ENCODE measurements around the gene PURB.
"Not testable (repeated sequence)": the region's sequence is repeated elsewhere in the genome, so short reads cannot be mapped to it uniquely, and the experiment has no call there.

The PURB gene

DNA sequence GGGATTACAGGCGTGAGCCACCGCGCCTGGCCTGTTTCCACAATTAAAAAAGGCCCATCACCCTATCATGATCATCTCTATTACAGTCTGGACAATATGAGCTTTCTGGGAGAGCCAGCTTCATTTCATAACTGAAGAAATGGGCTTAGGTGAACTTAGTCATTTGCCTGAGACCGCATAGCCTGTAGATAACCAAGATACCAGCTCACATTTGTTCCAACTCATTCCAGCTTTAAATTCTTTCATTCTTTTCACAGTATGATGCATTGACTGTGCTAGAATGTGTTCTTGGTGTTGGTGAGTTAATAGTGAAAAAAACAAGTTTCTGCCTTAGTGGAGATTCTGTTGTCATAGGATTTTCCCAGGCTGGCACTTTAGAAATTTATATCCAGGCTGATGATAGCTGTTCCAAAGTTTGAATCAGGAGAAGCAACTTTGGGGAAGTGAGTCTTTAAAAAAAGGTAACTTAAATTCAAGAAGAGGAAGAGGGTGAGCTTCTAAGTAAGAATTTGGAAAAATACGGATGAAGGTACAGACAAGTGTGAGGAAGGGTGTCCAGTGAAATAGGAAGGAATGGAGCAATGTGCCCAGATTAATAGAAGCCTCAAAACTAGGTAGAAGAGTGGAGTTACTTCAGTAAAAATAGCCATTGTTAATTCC lies 35.3 kb downstream of the PURB start:
- DNase-seq: no peak

DNA sequence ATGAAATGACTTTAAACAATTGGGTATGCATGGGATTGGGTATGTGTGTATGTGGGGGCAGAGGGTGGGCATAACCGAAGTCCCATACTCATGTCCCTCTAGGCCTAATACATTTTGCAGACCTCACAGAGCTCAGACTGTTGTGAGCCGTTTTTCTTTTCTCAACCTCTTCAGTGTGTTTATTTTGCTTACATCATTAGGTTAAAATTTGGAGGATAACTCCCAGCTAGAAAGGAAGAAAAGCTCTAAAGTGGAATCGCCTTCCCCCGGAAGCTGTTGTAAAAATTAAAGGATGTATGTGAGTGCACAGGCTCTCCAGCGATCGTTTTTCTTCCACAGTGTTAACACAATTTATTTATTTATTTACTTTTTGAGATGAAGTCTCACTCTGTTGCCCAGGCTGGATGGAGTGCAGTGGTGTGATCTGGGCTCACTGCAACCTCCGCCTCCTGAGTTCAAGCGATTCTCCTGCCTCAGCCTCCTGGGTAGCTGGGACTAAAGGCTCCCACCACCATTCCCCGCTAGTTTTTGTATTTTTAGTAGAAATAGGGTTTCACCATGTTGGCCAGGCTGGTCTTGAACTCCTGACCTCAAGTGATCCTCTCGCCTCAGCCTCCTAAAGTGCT lies 36.0 kb downstream of the PURB start:
- no peak for DNase-seq

DNA sequence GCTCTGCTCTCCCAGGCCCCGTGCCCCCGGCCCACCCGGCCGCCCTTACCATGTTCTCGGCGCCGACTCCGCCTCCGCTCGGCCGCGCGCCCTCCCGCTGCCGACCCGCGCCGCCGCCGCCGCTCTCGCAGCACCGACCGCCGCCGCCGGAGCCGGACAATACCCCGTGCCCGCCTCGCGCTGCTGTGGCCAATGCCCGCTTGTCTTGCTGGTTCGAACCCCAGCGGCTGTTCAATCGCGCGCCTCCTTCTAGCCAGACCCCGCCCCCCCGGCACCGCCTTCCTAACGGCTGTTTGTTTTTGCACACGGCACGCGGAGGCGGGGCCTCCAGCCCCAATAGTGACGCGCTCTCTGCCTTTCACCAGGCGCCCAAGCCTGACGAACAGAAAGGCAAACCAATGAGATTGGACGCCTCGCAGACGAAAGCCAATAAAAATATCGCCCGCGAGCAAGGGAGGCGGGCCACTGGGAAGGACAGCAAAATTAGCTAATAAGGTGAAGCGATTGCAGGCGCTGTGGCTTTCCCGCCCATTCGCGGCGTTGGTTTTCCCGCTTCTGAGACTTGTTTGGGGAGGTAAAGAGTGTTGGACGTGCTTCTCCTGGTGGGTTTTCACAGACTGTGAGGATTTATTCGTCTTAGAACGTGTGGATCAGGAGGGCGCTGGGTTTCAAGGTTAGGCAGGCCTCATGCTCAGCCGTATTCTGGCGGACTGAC lies 37.3 kb downstream of the PURB start, which contains the start of gene H2AZ2:
Gene H2AZ2 (minus strand): TSS at position 168 of the 715 bp plus-strand sequence. CDS start 116 bp downstream, at position 52.
- peak; percentile 100 for DNase-seq

DNA sequence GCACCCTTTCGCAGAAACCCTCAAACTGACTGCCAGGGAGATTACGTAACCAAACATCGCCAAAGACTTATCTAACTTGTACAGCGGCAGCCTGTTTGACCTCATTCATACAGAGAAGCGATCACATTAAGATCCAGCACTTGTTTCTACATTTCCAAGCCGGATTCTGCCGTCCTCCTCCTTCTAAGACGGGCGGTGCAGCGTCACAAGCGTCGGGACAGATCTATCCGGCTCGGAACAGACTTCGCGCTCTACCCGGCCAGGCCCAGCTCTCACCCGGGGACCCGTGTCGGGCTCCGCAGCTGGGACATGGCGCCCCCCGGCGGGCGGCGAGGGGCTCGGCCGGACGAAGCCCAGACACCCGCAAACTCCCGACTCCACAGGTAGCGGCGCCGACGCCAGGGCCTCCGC lies 37.8 kb downstream of the PURB start:
- DNase-seq: peak; percentile 86

DNA sequence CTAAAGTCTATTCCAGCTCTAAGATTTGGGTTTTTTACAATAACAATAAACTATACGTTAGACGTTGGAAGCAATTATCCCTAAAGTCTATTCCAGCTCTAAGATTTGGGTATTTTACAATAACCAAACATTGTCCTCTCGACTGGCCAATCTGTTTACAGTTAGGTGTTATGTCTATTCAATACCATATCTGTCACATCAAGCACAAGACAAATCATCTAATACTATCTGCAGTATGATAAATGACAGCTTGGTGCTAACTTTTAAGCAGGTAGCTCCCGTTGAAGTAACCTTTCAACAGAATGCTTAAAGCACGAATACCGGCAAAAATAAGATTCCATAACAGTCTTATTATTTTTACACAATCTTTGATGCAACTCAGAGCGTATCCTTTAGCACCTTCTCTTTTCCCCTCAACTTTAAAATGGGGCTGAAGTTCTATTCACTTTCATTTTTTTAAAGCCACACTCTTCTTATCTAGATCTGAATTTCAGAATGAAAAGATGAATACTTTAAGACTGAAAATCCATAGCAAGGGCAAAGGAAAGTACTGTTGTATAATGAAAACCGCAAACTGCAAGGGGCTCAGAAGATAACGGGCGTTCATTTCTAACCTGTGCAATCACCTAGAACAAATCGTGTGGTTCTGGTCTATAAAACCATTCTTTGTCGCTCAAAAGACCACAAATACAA lies 38.4 kb downstream of the PURB start:
- no peak for DNase-seq

DNA sequence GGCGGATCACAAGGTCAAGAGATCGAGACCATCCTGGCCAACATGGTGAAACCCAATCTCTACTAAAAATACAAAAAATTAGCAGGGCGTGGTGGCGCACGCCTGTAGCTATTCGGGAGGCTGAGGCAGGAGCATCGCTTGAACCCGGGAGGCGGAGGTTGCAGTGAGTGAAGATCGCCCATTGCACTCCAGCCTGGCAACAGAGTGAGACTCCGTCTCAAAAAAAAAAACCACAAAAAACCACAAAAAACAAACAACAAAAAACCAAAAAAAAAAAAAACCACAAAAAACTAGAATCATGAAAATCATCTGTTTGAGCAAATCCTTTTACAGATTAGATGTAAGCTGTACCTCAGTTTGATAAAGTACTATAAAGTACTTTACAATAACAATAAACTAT lies 38.9 kb downstream of the PURB start:
- DNase-seq: peak; percentile 37

DNA sequence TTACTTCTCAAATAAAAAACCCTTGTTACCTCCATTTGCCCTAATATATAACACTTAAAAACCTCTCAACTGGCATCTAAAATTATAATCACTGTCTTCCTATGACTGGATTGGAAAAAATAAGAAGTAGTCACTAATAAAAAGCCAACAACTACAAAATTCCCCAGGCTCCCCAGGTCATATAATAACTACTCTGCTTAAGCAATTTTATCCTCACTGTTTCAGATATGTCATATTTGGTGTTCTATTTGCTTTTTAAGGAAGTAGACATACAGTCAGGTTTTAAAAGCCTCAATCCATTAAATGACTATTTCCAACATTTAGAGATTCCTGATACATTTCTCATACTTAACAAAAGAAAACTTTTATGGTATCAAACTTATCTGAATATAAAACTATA lies 39.9 kb downstream of the PURB start:
- no peak for DNase-seq

DNA sequence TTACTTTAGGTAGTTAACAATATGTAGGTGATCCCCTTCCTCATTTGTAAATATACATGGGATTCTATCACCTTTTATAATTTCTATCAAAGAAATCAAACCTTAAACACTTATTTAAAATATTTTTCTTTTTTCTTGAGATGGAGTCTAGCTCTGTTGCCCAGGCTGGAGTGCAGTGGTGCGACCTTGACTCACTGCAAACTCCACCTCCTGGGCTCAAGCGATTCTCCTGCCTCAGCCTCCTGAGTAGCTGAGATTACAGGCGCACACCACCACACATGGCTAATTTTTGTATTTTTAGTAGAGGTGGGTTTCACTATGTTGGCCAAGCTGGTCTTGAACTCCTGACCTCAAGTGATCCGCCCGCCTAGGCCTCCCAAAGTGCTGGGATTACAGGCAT lies 41.9 kb downstream of the PURB start:
- DNase-seq: not testable (repeated sequence)

DNA sequence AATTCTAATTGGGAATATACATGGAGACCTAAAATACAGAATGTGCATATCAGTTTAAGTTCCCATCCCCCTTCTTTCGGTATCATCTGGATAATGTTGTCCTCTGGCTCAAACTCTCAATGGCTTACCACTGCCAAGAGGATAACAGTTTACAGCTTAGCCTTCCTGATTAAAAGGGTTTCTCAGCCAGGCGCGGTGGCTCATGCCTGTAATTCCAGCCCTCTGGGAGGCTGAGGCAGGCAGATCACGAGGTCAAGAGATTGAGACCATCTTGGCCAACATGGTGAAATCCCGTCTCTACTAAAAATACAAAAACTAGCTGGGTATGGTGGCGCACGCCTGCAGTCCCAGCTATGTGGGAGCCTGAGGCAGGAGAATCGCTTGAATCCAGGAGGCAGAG lies 42.7 kb downstream of the PURB start:
- DNase-seq: not testable (repeated sequence)

DNA sequence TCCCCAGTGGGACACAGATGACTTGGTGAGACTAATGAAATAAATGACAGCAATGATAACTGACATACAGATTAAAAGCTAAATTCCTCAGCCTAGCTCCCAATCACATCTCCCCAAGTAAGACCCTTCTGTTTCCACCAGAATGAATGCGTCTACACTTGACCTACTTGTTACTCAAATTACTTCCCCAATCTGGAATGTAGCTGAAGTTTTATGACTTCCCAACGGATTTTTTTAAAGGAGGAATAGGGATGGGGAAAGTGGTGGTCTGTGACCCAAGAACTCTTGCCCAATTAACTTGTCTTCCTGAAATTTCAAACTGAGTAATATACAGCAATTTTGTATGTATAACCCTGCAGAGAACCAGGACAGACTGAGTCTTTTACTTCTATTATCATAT lies 46.6 kb downstream of the PURB start:
- DNase-seq: no peak

DNA sequence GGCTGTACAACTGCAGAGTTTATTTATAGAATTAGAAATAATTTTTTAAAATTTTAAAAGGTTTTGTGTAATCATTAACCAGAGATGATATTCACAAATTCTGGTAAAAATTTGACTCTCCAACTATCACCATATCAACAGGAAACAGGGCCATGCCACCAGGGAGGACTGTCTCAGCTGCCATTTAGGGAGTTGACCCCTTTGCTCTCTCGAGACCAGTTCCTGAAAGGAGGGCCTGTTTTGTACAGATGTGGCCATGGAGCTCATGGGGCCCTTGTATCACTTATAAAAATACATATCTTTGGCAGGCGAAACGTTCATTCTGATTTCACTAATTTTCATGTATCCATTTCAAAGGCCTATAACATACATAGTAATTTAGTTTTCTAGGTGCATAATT lies 57.8 kb downstream of the PURB start:
- no peak for DNase-seq

Data from stimulated activated CD8-positive, alpha-beta memory T cell treated with anti-CD3 and anti-CD28 coated beads, Interleukin-4, amount 100 ng/mL, for 48 hours (primary cell).